Left ventricle myocardium inferior (tissue), 1 donor: ENCODE results near the gene EP400. TPM values are rescaled to one million over a fixed set of nuclear protein-coding genes. Genes with fewer than 3 reads are reported as not detected.

Experiments used
- DNase-seq: peaks from one replicate; pipeline ENCODE4 v3.0.0-alpha.2; 2020
- H3K27ac ChIP-seq: fragments of 200-600 bp; replicated peaks from 2 replicates; pipeline ENCODE4 v1.8.0; 2021
- H3K27me3 ChIP-seq: fragments of 200-600 bp; 2 replicates; pipeline ENCODE4 v1.8.0; 2021; ENCODE audit warnings: low read depth
- H3K36me3 ChIP-seq: fragments of 200-600 bp; 2 replicates; pipeline ENCODE4 v1.8.0; 2021
- H3K4me1 ChIP-seq: fragments of 200-600 bp; 2 replicates; pipeline ENCODE4 v1.8.0; 2021
- H3K4me3 ChIP-seq: fragments of 200-600 bp; 2 replicates; pipeline ENCODE4 v1.8.0; 2021; ENCODE audit warnings: mild to moderate bottlenecking, moderate library complexity
- H3K9me3 ChIP-seq: fragments of 200-600 bp; replicated peaks from 2 replicates; pipeline ENCODE4 v1.8.0; 2021
- intact Hi-C: fragments of 100-400 bp; cut with micrococcal nuclease; formaldehyde crosslinking; loops from one replicate; pipeline ENCODE4 v1.11.0; 2022
- total RNA-seq: library from RNA; stranded (reverse); fragmentation: NEBNext Ultra II Directional; extraction: Animal tissue kit (Norgen Biotek cat#: 25700); gene quantifications from one replicate; pipeline ENCODE4 v1.2.1, GENCODE V29; 2021
- TF ChIP-seq, protein P1 (sequence below): fragments of 200-600 bp; IDR thresholded peaks from 2 replicates; pipeline ENCODE4 v1.8.0; 2021; ENCODE audit warnings: antibody characterized with exemption, mild to moderate bottlenecking, borderline replicate concordance
- donor health status: DM: no; HTN: yes; CAD: no; lungs with severe emphysema.

Gene EP400
- total RNA-seq, 1 donor from 2014 or later: 15.3 TPM

DNA sequence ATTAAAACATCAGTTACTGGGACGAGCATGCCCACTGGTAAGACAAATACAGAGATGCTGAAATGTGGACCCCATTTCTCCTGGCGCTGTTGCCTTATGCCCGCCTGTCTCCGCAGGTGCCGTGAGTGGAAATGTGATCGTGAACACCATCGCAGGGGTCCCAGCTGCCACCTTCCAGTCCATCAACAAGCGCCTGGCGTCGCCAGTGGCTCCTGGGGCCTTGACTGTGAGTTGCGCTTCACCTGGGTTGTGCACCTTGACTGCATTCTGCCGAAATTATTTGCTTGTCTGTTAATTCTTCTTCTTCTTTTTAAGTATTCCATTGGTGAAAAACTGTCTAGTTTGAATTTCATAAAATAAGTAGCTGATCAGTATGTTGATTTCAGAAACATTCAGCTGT lies 105.2 kb downstream of the EP400 start:
- H3K4me3 ChIP-seq: no peak overlapping the region
- peaks cover 80% of the 10 kb centered on the region for H3K36me3 ChIP-seq
- DNase-seq: no peak
- no peak overlapping the region for H3K27ac ChIP-seq
- no peaks in the 10 kb centered on the region for H3K27me3 ChIP-seq
- H3K4me1 ChIP-seq: no peaks in the 10 kb centered on the region
- intact Hi-C loops: no loop called here
- TF ChIP-seq, protein P1, sequence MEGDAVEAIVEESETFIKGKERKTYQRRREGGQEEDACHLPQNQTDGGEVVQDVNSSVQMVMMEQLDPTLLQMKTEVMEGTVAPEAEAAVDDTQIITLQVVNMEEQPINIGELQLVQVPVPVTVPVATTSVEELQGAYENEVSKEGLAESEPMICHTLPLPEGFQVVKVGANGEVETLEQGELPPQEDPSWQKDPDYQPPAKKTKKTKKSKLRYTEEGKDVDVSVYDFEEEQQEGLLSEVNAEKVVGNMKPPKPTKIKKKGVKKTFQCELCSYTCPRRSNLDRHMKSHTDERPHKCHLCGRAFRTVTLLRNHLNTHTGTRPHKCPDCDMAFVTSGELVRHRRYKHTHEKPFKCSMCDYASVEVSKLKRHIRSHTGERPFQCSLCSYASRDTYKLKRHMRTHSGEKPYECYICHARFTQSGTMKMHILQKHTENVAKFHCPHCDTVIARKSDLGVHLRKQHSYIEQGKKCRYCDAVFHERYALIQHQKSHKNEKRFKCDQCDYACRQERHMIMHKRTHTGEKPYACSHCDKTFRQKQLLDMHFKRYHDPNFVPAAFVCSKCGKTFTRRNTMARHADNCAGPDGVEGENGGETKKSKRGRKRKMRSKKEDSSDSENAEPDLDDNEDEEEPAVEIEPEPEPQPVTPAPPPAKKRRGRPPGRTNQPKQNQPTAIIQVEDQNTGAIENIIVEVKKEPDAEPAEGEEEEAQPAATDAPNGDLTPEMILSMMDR: no peak
- H3K9me3 ChIP-seq: no peaks in the 10 kb centered on the region

DNA sequence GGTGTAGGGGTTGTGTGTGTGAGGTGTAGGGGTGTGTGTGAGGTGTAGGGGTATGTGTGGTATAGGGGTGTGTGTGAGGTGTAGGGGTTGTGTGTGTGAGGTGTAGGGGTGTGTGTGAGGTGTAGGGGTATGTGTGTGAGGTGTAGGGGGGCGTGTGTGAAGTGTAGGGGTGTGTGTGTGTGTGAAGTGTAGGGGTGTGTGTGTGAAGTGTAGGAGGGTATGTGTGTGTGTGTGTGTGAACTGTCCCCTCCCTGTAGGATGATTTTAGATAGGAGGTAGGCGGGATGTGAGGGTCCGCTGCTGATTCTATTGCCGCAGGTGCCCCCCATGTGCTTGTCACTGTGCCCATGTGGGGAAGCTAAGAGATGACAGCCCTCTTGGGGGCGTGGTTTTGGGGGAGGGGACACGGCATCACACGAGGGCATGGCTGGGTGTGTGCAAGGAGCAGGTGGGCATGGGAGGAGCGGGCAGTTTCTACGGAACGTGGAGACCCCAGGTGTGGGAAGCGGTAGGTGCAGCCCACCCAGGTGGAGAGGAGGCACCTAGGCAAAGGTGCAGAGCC lies 105.9 kb downstream of the EP400 start:
- TF ChIP-seq, protein P1: no peak
- no peak overlapping the region for H3K4me3 ChIP-seq
- peaks cover 73% of the 10 kb centered on the region for H3K36me3 ChIP-seq
- H3K4me1 ChIP-seq: no peaks in the 10 kb centered on the region
- no peaks in the 10 kb centered on the region for H3K27me3 ChIP-seq
- H3K27ac ChIP-seq: no peak overlapping the region
- intact Hi-C loops: no loop called here
- no peaks in the 10 kb centered on the region for H3K9me3 ChIP-seq
- DNase-seq: no peak

DNA sequence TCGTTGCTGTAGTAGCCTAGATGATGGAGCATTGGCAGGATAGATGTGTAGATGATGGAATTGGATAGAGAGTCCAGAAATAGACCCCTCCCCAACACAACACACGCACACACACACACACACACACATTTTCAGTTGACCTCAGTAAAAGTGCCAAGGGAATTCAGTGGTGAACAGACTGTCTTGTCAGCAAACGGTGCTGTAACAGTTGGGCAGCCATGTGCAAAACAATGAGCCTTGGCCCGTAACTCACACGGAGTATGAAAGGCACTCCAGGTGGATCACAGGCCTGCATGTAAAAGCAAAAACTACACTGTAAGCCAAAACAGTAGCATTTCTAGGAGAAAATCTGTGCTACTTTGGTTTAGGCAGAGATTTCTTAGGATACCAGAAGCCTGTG lies 106.6 kb downstream of the EP400 start:
- Histone ChIP-seq H3K9me3 (no peaks in the 10 kb centered on the region), H3K27ac (no peak overlapping the region), H3K4me3 (no peak overlapping the region), H3K4me1 (no peaks in the 10 kb centered on the region), H3K36me3 (peaks cover 70% of the 10 kb centered on the region), H3K27me3 (no peaks in the 10 kb centered on the region)
- intact Hi-C loops: no loop called here
- TF ChIP-seq, protein P1: no peak
- no peak for DNase-seq

DNA sequence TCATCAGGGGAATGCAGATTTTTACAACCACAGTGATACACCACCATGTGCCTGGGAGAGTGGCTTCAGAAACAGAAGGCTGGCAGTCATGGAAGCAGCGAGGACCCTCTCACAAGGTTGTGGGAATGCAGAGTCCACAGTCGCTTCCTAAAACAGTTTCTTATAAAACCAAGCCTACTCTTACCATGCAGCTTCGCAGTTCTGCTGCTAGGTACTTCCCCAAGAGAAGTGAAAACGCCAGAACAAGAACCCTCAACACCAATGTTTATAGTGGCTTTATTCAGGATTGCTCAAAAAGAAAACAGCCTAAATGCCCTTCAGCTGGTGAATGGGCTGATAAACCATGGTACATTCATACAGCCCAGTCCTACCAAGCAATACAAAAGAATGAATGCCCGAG lies 107.2 kb downstream of the EP400 start:
- no peaks in the 10 kb centered on the region for H3K27me3 ChIP-seq
- TF ChIP-seq, protein P1: no peak
- no peak overlapping the region for H3K27ac ChIP-seq
- no peak overlapping the region for H3K4me3 ChIP-seq
- H3K4me1 ChIP-seq: no peaks in the 10 kb centered on the region
- peaks cover 69% of the 10 kb centered on the region for H3K36me3 ChIP-seq
- no peak for DNase-seq
- H3K9me3 ChIP-seq: no peaks in the 10 kb centered on the region
- intact Hi-C loops: no loop called here

DNA sequence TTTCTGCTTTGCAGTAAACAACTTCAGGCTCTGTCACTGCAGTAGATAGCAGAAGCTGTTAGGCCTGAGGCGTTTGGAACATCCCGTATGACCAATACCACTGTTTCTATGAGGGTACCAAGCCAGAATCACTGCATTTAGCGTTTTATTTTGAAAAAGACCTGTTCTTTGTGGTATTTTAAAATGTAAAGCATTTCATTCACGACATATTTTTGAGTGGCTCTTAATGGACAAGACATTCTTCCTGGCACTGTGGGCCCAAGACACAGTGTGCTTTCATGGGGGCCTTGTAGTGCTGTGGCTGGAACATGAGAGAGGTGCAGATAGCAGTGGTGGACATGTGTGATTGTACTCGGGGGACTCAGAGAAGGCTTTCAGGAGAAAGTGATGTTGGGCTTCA lies 107.9 kb downstream of the EP400 start:
- Histone ChIP-seq H3K9me3 (no peaks in the 10 kb centered on the region), H3K27me3 (no peaks in the 10 kb centered on the region), H3K27ac (no peak overlapping the region), H3K4me1 (no peaks in the 10 kb centered on the region), H3K4me3 (no peak overlapping the region), H3K36me3 (peaks cover 69% of the 10 kb centered on the region)
- TF ChIP-seq, protein P1: no peak
- intact Hi-C loops: no loop called here
- DNase-seq: no peak

DNA sequence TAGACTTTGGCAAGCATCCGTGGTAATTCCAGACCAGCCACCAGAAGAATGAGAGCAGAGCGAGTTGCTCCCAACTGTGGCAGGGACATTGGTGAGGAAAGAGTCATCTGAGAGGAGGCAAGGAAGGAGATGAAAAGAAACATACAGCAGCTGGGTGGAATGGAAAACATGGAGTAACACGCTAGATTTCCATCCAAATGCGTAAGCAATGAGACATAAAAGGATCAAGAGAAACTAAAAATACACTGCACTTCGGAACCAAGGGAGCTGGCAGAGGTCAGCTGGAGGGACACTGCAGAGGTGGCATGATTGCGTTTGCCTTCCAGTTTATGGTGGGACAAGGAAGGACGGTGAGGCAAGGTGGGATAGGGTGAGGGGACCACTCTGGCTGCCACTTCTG lies 111.5 kb downstream of the EP400 start:
- H3K27me3 ChIP-seq: no peaks in the 10 kb centered on the region
- H3K9me3 ChIP-seq: no peaks in the 10 kb centered on the region
- no peak overlapping the region for H3K27ac ChIP-seq
- no peak overlapping the region for H3K4me3 ChIP-seq
- no peaks in the 10 kb centered on the region for H3K4me1 ChIP-seq
- intact Hi-C loops: no loop called here
- no peak for DNase-seq
- H3K36me3 ChIP-seq: peaks cover 70% of the 10 kb centered on the region
- TF ChIP-seq, protein P1: no peak
